HEK293T (cell line): ENCODE data around the gene NCR3LG1.

ENCODE experiments used
- FOXM1 ChIP-seq: fragments of 450-650 bp; IDR thresholded peaks from 2 replicates; pipeline ENCODE4 v1.6.1; 2017; ENCODE audit warnings: mild to moderate bottlenecking, borderline replicate concordance
- HDGF ChIP-seq: fragments of 450-650 bp; IDR thresholded peaks from 2 replicates; pipeline ENCODE4 v1.6.1; 2017; ENCODE audit warnings: antibody characterized with exemption, borderline replicate concordance
- NFRKB ChIP-seq: fragments of 450-650 bp; IDR thresholded peaks from 2 replicates; pipeline ENCODE4 v1.6.1; 2016; ENCODE audit warnings: mild to moderate bottlenecking, moderate library complexity
- PKNOX1 ChIP-seq: fragments of 450-650 bp; IDR thresholded peaks from 2 replicates; pipeline ENCODE4 v1.6.1; 2016
- SP1 ChIP-seq: fragments of 450-650 bp; IDR thresholded peaks from 2 replicates; pipeline ENCODE4 v1.6.1; 2017

GRCh38 chr11:17389957-17390649, 38.5 kb downstream of the NCR3LG1 start:
- TF ChIP-seq SP1 (no peak), PKNOX1 (no peak), FOXM1 (no peak), NFRKB (no peak), HDGF (no peak)
